Esophagus muscularis mucosa (tissue), 3 donors: Measurements from ENCODE around the gene IGDCC3.

Experiments used
- POLR2A ChIP-seq: fragments of 450-650 bp; IDR thresholded peaks from one replicate; pipeline ENCODE4 v1.6.1; 2017; ENCODE audit warnings: antibody characterized with exemption, moderate library complexity, mild to moderate bottlenecking, low read depth
- TF ChIP-seq, protein P1 (sequence below), 3 experiments: fragments of 200-600 bp in 2 of 3; fragments of 450-650 bp in 1 of 3; sonication (generic) in 2 of 3; IDR thresholded peaks; one replicate each; pipeline ENCODE4 v1.5.1; 2017 to 2019; ENCODE audit warnings: antibody characterized with exemption in 3 of 3, mild to moderate bottlenecking in 2 of 3, moderate library complexity in 1 of 3

DNA sequence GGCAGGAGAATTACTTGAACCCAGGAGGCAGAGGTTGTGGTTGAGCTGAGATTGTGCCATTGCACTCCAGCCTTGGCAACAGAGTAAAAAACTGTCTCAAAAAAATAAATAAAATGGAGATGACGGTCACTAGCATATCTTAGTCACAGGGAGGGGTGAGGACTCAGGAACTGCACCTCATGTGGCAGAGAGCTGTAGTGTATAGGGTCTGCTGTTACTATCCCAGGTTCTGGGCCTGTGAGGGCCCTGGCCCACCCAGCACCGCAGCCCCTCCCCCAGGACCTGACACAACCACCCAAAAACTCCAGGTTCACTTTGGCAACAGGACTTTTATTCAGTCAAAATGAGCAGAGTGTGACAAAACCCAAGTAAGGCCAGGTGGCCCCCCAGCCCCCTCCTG lies 51.0 kb downstream of the IGDCC3 start:
- TF ChIP-seq, protein P1, sequence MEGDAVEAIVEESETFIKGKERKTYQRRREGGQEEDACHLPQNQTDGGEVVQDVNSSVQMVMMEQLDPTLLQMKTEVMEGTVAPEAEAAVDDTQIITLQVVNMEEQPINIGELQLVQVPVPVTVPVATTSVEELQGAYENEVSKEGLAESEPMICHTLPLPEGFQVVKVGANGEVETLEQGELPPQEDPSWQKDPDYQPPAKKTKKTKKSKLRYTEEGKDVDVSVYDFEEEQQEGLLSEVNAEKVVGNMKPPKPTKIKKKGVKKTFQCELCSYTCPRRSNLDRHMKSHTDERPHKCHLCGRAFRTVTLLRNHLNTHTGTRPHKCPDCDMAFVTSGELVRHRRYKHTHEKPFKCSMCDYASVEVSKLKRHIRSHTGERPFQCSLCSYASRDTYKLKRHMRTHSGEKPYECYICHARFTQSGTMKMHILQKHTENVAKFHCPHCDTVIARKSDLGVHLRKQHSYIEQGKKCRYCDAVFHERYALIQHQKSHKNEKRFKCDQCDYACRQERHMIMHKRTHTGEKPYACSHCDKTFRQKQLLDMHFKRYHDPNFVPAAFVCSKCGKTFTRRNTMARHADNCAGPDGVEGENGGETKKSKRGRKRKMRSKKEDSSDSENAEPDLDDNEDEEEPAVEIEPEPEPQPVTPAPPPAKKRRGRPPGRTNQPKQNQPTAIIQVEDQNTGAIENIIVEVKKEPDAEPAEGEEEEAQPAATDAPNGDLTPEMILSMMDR (IDR thresholded peaks at IDR 0.05), result no peak
- no peak for TF ChIP-seq POLR2A
